ENCODE results near the gene FILIP1.

DNA sequence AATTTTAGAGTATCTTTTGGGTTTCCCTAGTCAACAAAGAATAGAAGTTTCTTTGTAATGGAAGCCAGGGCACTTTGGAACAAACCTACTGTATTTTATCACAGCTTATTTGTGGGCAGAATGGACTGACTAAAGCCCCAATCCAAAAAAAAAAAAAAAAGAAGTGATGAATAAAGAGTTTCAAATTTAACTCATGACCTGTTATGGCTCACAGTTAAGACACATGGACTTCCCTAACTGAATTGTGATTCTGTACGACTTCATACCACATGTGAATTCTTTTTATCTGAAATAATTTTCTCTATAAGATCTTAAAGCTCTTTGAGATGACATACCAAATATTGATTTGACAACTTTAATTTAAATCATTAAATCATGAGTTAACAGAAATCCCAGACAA lies 77.2 kb downstream of the FILIP1 start:
- no peak for TF ChIP-seq EZH2 (IDR thresholded peaks at IDR 0.05; ENCODE audit: borderline replicate concordance, low read depth, low read length, severe bottlenecking)
- TF ChIP-seq, protein P1, sequence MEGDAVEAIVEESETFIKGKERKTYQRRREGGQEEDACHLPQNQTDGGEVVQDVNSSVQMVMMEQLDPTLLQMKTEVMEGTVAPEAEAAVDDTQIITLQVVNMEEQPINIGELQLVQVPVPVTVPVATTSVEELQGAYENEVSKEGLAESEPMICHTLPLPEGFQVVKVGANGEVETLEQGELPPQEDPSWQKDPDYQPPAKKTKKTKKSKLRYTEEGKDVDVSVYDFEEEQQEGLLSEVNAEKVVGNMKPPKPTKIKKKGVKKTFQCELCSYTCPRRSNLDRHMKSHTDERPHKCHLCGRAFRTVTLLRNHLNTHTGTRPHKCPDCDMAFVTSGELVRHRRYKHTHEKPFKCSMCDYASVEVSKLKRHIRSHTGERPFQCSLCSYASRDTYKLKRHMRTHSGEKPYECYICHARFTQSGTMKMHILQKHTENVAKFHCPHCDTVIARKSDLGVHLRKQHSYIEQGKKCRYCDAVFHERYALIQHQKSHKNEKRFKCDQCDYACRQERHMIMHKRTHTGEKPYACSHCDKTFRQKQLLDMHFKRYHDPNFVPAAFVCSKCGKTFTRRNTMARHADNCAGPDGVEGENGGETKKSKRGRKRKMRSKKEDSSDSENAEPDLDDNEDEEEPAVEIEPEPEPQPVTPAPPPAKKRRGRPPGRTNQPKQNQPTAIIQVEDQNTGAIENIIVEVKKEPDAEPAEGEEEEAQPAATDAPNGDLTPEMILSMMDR (IDR thresholded peaks at IDR 0.05; ENCODE audit: borderline replicate concordance, extremely low read depth, low read length, poor library complexity, severe bottlenecking), result no peak

Data from DND-41 (cell line).